ENCODE measurements around the gene CIAO2A. TPM values are rescaled to one million over a fixed set of nuclear protein-coding genes. Genes with fewer than 3 reads are reported as not detected.

Gene CIAO2A
- polyA plus RNA-seq, 1 donor from 2014 or later = 218 TPM

DNA sequence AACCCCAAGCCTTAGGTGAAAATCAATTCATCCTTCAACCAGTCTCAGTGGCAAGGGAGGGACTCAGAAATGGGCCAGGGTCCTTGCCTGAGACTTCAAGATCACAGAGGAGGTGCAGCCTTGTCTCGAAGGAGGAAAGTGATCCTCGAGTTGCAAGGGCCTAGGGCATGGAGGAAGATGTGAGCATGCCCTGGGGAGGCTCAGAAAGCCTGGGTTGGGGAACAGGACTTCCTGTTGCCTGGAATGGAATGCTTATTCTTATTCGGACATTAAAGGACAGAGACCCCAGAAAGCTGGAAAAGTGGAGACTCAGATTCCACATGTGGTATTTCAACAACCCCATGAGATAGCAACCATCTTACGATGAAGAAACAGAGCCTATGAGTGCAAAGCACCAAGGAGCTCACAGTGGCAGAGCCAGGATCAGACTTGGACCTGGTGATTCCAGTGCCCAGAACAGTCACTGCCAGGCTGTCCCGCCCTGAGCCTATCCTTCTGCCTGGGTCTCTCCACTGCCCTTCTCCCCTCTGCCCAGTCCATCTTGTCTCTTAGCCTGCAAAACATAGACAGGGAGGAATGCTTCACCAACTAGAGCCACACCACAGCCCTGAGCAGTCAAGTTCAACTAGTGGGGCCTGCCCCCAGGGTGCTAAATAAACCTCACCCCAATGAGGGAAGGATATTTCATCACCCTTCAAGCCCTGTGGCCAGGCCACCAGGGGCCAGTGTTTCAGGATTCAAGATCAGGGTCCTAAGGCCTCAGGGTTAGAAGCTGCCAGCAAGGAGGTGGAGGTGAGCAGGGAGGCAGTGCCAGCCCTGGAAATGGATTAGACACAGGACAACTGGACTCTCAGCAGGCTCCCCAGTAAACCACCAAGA, 69.2 kb downstream of the CIAO2A start:
- Mint-ChIP-seq H3K4me1 (peaks cover 15 to 22% (median 21%) of the 10 kb centered on the region in 3 donors), H3K27me3 (no peaks in the 10 kb centered on the region), H3K27ac (no peak overlapping the region), H3K36me3 (peaks cover 10% of the 10 kb centered on the region), H3K9me3 (peaks cover 0 to 6% (median 2%) of the 10 kb centered on the region in 3 donors), H3K4me3 (no peak overlapping the region)

DNA sequence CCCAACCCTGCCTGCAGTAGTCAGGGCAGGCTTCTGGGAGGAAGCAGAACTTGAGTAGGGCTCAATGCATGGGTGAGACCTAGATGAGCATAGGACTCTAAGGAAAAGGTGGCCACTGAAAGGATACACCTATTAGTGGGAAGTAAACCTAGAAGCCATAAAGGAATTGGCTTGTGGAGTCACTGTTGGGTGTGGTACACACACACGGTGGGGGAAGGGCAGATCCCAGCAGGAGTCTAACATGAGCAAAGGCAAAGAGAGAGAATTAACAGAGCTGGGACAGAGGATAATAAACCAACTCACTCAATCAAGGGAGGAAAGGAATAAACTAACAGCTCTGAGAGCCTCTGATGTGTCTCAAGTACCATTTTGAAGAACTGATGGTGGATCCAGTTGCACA, 70.4 kb downstream of the CIAO2A start:
- Mint-ChIP-seq H3K27ac (no peak overlapping the region), H3K27me3 (no peaks in the 10 kb centered on the region), H3K4me3 (no peak overlapping the region), H3K4me1 (peaks cover 11 to 15% (median 13%) of the 10 kb centered on the region in 3 donors), H3K9me3 (peaks cover 0 to 6% (median 2%) of the 10 kb centered on the region in 3 donors), H3K36me3 (peaks cover 7% of the 10 kb centered on the region)

- Mint-ChIP-seq H3K4me1 (peaks cover 8 to 11% (median 9%) of the 10 kb centered on the region in 3 donors), H3K36me3 (peaks cover 7% of the 10 kb centered on the region), H3K27ac (no peak overlapping the region), H3K4me3 (no peak overlapping the region), H3K27me3 (no peaks in the 10 kb centered on the region), H3K9me3 (peaks cover 0 to 6% (median 2%) of the 10 kb centered on the region in 3 donors)
These were observed 71.1 kb downstream of the CIAO2A start for GRCh38 chr15:64022571-64022970.

Other genes with a start within 250 kb of the CIAO2A start
- 7.7 TPM for gene DAPK2, start 47.4 kb downstream of the CIAO2A start, polyA plus RNA-seq
- 59.6 TPM for gene SNX1, start 2.1 kb upstream of the CIAO2A start, polyA plus RNA-seq
- 55.3 TPM for gene SNX22, start 57.9 kb upstream of the CIAO2A start, polyA plus RNA-seq
- gene PPIB, start 69.2 kb upstream of the CIAO2A start, polyA plus RNA-seq = 591 TPM